ENCODE results near the gene KRT77.

KRT77 gene

DNA sequence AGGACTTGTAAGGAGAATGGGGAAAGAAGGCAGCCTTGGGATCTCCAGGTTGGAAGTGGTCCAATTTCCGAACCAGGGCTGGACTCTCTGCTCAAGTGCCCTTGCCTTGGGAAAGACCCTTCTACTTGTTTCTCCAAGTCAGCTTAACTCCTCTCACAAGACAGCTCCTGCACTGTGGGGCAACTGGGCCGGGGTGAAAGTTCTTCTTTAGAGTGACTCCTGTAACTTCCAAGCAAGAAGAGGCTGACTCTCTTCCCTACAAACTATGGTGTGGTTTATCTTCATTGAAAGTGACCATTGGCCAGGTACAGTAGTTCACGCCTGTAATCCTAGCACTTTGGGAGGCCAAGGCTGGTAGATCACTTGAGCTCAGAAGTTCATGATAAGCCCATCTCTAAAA, 36.9 kb downstream of the KRT77 start:
- Histone ChIP-seq H3K4me1 (ENCODE audit: control insufficient read depth in 2 of 2, insufficient read depth in 1 of 2, low read depth in 1 of 2, low read length in 2 of 2) (no peaks in the 10 kb centered on the region), H3K14ac (ENCODE audit: low read length) (no peak overlapping the region), H3K9me3 (replicated peaks in 1 of 2; ENCODE audit: control insufficient read depth in 2 of 2, insufficient read depth in 1 of 2, low read depth in 1 of 2, low read length in 2 of 2) (no peaks in the 10 kb centered on the region), H3K27me3 (ENCODE audit: control insufficient read depth in 3 of 3, insufficient read depth in 3 of 3, low read depth in 1 of 3, low read length in 3 of 3) (peaks cover 0 to 4% (median 0%) of the 10 kb centered on the region in 3 experiments), H2AK5ac (ENCODE audit: low read depth, low read length) (no peak overlapping the region), H3K23ac (ENCODE audit: low read depth, low read length, poor library complexity) (no peak overlapping the region), H3K9ac (ENCODE audit: low read depth, low read length, poor library complexity) (no peak overlapping the region), H3K4me3 (ENCODE audit: low read length in 2 of 2) (no peak overlapping the region), H2BK15ac (ENCODE audit: low read length) (no peak overlapping the region), H2BK5ac (ENCODE audit: low read length) (no peak overlapping the region), H3K79me1 (ENCODE audit: low read depth, low read length) (no peaks in the 10 kb centered on the region), H2BK12ac (ENCODE audit: low read length) (no peak overlapping the region), H4K91ac (ENCODE audit: low read depth, low read length, poor library complexity) (no peak overlapping the region), H3K36me3 (replicated peaks in 1 of 2; ENCODE audit: control insufficient read depth in 2 of 2, insufficient read depth in 2 of 2, low read length in 2 of 2) (no peaks in the 10 kb centered on the region), H3K4me2 (ENCODE audit: insufficient read depth, low read length, poor library complexity, severe bottlenecking) (no peak overlapping the region), H3K27ac (replicated peaks; ENCODE audit: low read length) (no peak overlapping the region), H3K18ac (ENCODE audit: low read length) (no peak overlapping the region), H2AFZ (ENCODE audit: low read length) (no peak overlapping the region), H4K8ac (ENCODE audit: low read depth, low read length) (no peak overlapping the region), H2BK120ac (ENCODE audit: low read depth, low read length) (no peak overlapping the region), H3K4ac (ENCODE audit: low read length) (no peak overlapping the region)
- no peak for DNase-seq (ENCODE audit: low spot score)
- WGBS, 2 donors (ENCODE audit: extremely low coverage in 2 of 2, insufficient read length in 2 of 2, insufficient replicate concordance in 1 of 2) = no CpG with 5 or more reads among the region's 3 CpGs

DNA sequence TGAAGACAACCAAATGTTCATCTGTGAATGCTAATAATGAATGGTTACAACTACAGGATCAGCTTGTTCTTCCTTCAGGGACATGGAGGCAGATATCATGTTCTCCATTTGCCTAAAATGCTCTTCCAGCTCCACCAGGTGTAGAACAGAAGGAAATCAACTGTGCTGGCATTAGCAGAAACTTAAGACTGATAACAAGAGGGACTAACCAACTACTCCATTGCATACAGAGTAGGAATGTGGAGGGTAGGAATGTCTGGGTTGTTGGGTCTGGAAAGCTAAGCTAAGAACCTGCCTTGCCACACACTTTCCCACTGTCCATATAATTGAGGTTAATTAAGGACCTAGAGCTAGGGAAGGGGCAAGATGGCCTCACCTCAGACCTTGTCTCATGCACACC, 39.9 kb downstream of the KRT77 start:
- Histone ChIP-seq H3K4me2 (ENCODE audit: insufficient read depth, low read length, poor library complexity, severe bottlenecking) (no peak overlapping the region), H2BK120ac (ENCODE audit: low read depth, low read length) (no peak overlapping the region), H2BK5ac (ENCODE audit: low read length) (no peak overlapping the region), H3K9ac (ENCODE audit: low read depth, low read length, poor library complexity) (no peak overlapping the region), H3K27me3 (ENCODE audit: control insufficient read depth in 3 of 3, insufficient read depth in 3 of 3, low read depth in 1 of 3, low read length in 3 of 3) (peaks cover 0 to 8% (median 0%) of the 10 kb centered on the region in 3 experiments), H3K36me3 (replicated peaks in 1 of 2; ENCODE audit: control insufficient read depth in 2 of 2, insufficient read depth in 2 of 2, low read length in 2 of 2) (no peaks in the 10 kb centered on the region), H3K18ac (ENCODE audit: low read length) (no peak overlapping the region), H4K8ac (ENCODE audit: low read depth, low read length) (no peak overlapping the region), H3K79me1 (ENCODE audit: low read depth, low read length) (no peaks in the 10 kb centered on the region), H4K91ac (ENCODE audit: low read depth, low read length, poor library complexity) (no peak overlapping the region), H3K4ac (ENCODE audit: low read length) (no peak overlapping the region), H3K14ac (ENCODE audit: low read length) (no peak overlapping the region), H3K4me1 (ENCODE audit: control insufficient read depth in 2 of 2, insufficient read depth in 1 of 2, low read depth in 1 of 2, low read length in 2 of 2) (no peaks in the 10 kb centered on the region), H2AFZ (ENCODE audit: low read length) (no peak overlapping the region), H2BK12ac (ENCODE audit: low read length) (no peak overlapping the region), H2AK5ac (ENCODE audit: low read depth, low read length) (no peak overlapping the region), H3K4me3 (ENCODE audit: low read length in 2 of 2) (no peak overlapping the region), H3K9me3 (replicated peaks in 1 of 2; ENCODE audit: control insufficient read depth in 2 of 2, insufficient read depth in 1 of 2, low read depth in 1 of 2, low read length in 2 of 2) (no peaks in the 10 kb centered on the region), H3K23ac (ENCODE audit: low read depth, low read length, poor library complexity) (no peak overlapping the region), H3K27ac (replicated peaks; ENCODE audit: low read length) (no peak overlapping the region), H2BK15ac (ENCODE audit: low read length) (no peak overlapping the region)
- DNase-seq (ENCODE audit: low spot score) = no peak

DNA sequence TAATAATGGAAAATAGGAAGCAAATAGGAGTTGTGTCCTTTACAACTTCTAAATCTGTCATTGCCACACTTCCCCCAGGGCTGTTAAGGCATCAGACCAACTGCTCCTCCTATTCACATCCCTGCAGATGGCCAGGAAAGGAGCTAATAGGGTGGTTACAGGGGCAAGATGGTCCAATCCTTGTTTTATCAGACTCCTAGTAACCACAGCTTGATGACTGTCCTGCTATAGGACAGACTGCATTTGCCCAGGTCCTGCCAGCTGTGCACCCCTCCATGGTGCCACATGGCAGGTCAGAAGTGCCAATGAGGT, 40.5 kb downstream of the KRT77 start:
- no peak overlapping the region for H4K91ac ChIP-seq (ENCODE audit: low read depth, low read length, poor library complexity)
- H3K36me3 ChIP-seq (replicated peaks in 1 of 2; ENCODE audit: control insufficient read depth in 2 of 2, insufficient read depth in 2 of 2, low read length in 2 of 2) = no peaks in the 10 kb centered on the region
- H3K27me3 ChIP-seq (ENCODE audit: control insufficient read depth in 3 of 3, insufficient read depth in 3 of 3, low read depth in 1 of 3, low read length in 3 of 3) = peaks cover 0 to 8% (median 0%) of the 10 kb centered on the region in 3 experiments
- no peak overlapping the region for H4K8ac ChIP-seq (ENCODE audit: low read depth, low read length)
- no peak overlapping the region for H2AK5ac ChIP-seq (ENCODE audit: low read depth, low read length)
- no peak overlapping the region for H3K14ac ChIP-seq (ENCODE audit: low read length)
- H3K23ac ChIP-seq (ENCODE audit: low read depth, low read length, poor library complexity) = no peak overlapping the region
- no peak overlapping the region for H3K4ac ChIP-seq (ENCODE audit: low read length)
- H3K79me1 ChIP-seq (ENCODE audit: low read depth, low read length) = no peaks in the 10 kb centered on the region
- no peak overlapping the region for H3K18ac ChIP-seq (ENCODE audit: low read length)
- no peak overlapping the region for H3K27ac ChIP-seq (replicated peaks; ENCODE audit: low read length)
- H3K4me3 ChIP-seq (ENCODE audit: low read length in 2 of 2) = no peak overlapping the region
- H3K4me1 ChIP-seq (ENCODE audit: control insufficient read depth in 2 of 2, insufficient read depth in 1 of 2, low read depth in 1 of 2, low read length in 2 of 2) = no peaks in the 10 kb centered on the region
- no peak overlapping the region for H2BK120ac ChIP-seq (ENCODE audit: low read depth, low read length)
- H2AFZ ChIP-seq (ENCODE audit: low read length) = no peak overlapping the region
- no peak overlapping the region for H2BK12ac ChIP-seq (ENCODE audit: low read length)
- H2BK15ac ChIP-seq (ENCODE audit: low read length) = no peak overlapping the region
- H2BK5ac ChIP-seq (ENCODE audit: low read length) = no peak overlapping the region
- no peaks in the 10 kb centered on the region for H3K9me3 ChIP-seq (replicated peaks in 1 of 2; ENCODE audit: control insufficient read depth in 2 of 2, insufficient read depth in 1 of 2, low read depth in 1 of 2, low read length in 2 of 2)
- DNase-seq (ENCODE audit: low spot score) = no peak
- H3K4me2 ChIP-seq (ENCODE audit: insufficient read depth, low read length, poor library complexity, severe bottlenecking) = no peak overlapping the region
- no peak overlapping the region for H3K9ac ChIP-seq (ENCODE audit: low read depth, low read length, poor library complexity)

DNA sequence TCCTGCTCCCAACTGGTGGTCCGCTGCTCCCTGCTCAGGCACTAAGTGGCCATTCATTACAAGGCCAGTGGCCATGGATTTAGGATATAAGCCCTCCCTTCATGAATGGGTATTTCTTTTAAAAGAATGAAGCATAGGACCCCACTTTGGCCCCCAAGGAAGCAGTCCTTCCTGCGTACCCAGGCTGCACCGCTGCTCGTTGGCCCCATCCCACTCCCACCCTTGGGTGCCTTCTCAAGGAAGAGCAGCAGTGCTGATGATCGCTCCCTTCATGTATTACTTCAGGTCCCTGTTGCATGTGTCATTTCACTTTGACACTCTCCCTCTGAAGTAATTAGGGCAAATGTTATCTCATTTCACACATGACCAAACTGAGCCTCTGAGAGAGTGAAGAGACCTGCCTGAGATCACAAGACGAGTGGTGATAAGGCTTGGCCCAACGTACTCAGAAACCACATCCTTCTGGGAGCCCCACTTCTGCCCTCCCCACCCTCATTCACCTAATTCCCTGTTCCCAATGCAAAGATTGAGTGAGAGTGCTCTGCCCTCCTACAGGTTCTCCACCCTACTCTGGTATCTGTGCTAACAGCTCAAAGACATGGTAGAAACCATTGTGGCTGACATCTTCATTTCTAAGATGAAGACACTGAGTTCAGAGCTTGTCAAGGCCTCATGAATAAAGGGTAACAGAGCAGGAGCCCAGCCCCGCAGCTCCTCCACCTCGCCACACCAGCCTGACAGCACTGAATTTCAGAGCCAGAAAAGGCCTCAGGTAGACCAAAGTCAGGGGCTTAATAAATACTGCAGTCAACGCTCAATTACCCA, 41.0 kb downstream of the KRT77 start:
- H2AK5ac ChIP-seq (ENCODE audit: low read depth, low read length) = no peak overlapping the region
- H3K4me3 ChIP-seq (ENCODE audit: low read length in 2 of 2) = peak overlapping the region in 1 of 2 donors; percentile 1
- no CpG with 5 or more reads among the region's 10 CpGs for WGBS, 2 donors (ENCODE audit: extremely low coverage in 2 of 2, insufficient read length in 2 of 2, insufficient replicate concordance in 1 of 2)
- H2BK5ac ChIP-seq (ENCODE audit: low read length) = no peak overlapping the region
- no peak overlapping the region for H2BK12ac ChIP-seq (ENCODE audit: low read length)
- H3K18ac ChIP-seq (ENCODE audit: low read length) = no peak overlapping the region
- H3K79me1 ChIP-seq (ENCODE audit: low read depth, low read length) = no peaks in the 10 kb centered on the region
- no peak overlapping the region for H4K8ac ChIP-seq (ENCODE audit: low read depth, low read length)
- H2AFZ ChIP-seq (ENCODE audit: low read length) = no peak overlapping the region
- H4K91ac ChIP-seq (ENCODE audit: low read depth, low read length, poor library complexity) = no peak overlapping the region
- H3K9ac ChIP-seq (ENCODE audit: low read depth, low read length, poor library complexity) = no peak overlapping the region
- H2BK120ac ChIP-seq (ENCODE audit: low read depth, low read length) = no peak overlapping the region
- H3K9me3 ChIP-seq (replicated peaks in 1 of 2; ENCODE audit: control insufficient read depth in 2 of 2, insufficient read depth in 1 of 2, low read depth in 1 of 2, low read length in 2 of 2) = no peaks in the 10 kb centered on the region
- H3K4me2 ChIP-seq (ENCODE audit: insufficient read depth, low read length, poor library complexity, severe bottlenecking) = no peak overlapping the region
- no peak overlapping the region for H3K4ac ChIP-seq (ENCODE audit: low read length)
- no peak overlapping the region for H3K27ac ChIP-seq (replicated peaks; ENCODE audit: low read length)
- peaks cover 0 to 8% (median 0%) of the 10 kb centered on the region in 3 experiments for H3K27me3 ChIP-seq (ENCODE audit: control insufficient read depth in 3 of 3, insufficient read depth in 3 of 3, low read depth in 1 of 3, low read length in 3 of 3)
- DNase-seq (ENCODE audit: low spot score) = no peak
- no peak overlapping the region for H3K14ac ChIP-seq (ENCODE audit: low read length)
- no peak overlapping the region for H3K23ac ChIP-seq (ENCODE audit: low read depth, low read length, poor library complexity)
- no peaks in the 10 kb centered on the region for H3K36me3 ChIP-seq (replicated peaks in 1 of 2; ENCODE audit: control insufficient read depth in 2 of 2, insufficient read depth in 2 of 2, low read length in 2 of 2)
- no peaks in the 10 kb centered on the region for H3K4me1 ChIP-seq (ENCODE audit: control insufficient read depth in 2 of 2, insufficient read depth in 1 of 2, low read depth in 1 of 2, low read length in 2 of 2)
- no peak overlapping the region for H2BK15ac ChIP-seq (ENCODE audit: low read length)

Measured in neuronal stem cell (in vitro differentiated cells).